Limb (tissue), 2 donors: ENCODE results near the gene SOCS1.

ENCODE experiments used
- DNase-seq, 2 donors: peaks; one replicate each; pipeline ENCODE4 v3.0.0-alpha.2; 2016; ENCODE audit errors: extremely low spot score in 2 of 2

Gene SOCS1

DNA sequence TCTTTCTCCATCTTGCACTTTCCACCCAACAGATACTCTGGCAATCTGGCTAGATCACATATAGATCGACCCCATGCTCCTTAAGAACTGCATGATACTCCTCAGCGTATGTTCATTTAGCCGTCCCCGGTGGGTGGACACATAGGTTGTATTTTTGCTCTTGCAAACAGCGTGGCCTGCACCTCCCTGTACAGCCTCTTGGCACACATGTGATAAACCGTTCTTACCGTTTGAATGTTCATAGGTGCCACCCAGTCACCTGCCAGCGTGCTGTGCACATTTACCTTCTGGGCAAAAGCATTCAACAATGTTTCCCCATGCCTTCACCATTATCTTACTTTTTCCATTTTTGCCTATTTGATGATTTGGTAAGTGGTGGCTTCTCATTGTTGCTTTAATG lies 6.9 kb upstream of the SOCS1 start:
- no peak for DNase-seq

DNA sequence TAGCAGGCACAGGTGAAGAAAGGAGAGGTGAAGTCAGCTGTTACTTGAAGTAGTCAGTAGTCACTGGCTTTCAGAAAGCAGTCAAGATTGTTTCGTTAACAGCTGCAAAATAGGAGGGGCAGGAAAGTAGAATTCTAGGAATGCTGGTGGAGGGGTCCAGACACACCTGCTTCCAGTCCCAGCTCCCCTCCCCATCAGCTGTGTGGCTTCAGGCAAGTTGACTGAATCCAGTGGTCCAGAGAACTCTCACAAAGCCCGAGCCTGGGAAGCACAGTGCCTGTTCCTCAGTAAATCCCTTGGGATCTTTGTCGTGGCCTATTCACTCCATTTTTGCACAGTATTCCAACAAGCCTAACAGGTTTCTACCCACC lies 4.6 kb upstream of the SOCS1 start:
- no peak for DNase-seq

DNA sequence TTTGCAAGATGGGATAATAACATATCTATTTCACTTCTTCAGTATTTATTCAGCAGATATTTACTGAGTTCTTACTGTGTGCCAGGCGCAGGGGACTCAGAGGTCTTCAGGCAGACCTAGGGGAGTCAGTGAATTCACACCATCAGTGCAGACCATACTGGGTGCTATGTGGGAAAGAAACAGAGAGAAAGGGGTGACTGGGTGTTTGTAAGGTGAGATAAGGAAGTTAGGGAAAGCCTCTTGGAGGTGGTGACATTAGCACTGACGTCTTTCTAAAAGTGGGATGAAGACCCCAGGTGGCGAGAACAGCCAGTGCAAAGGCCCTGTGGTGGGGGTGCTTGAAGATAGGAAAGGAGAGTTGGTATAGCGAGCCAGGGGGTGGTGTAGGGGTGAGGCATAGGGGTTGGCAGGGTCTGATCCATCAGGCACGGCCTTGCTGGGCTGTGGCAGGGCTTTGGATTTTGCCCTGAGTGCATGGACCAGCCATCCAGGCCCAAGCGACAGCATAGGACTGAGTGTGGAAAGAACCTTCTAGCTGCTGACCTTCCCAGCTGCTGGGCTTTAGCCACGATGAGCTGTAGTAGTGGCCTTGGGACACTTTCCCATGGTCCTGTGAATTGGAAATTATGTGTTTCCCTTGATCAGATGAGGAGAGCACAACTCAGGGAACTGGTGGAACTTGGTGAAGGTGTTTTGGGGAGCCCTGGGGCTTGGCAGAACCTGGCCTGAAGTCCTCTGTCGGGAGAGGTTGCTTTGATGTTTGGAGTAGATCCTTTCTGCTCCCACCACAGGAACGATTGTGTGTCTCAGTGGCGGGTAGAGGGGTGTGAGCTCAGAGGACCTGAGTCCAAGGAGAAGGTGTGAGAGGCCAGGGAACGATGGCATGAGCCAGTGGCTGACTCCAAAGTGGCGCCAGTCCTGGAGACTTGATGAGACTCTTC lies 3.9 kb upstream of the SOCS1 start:
- DNase-seq = no peak

DNA sequence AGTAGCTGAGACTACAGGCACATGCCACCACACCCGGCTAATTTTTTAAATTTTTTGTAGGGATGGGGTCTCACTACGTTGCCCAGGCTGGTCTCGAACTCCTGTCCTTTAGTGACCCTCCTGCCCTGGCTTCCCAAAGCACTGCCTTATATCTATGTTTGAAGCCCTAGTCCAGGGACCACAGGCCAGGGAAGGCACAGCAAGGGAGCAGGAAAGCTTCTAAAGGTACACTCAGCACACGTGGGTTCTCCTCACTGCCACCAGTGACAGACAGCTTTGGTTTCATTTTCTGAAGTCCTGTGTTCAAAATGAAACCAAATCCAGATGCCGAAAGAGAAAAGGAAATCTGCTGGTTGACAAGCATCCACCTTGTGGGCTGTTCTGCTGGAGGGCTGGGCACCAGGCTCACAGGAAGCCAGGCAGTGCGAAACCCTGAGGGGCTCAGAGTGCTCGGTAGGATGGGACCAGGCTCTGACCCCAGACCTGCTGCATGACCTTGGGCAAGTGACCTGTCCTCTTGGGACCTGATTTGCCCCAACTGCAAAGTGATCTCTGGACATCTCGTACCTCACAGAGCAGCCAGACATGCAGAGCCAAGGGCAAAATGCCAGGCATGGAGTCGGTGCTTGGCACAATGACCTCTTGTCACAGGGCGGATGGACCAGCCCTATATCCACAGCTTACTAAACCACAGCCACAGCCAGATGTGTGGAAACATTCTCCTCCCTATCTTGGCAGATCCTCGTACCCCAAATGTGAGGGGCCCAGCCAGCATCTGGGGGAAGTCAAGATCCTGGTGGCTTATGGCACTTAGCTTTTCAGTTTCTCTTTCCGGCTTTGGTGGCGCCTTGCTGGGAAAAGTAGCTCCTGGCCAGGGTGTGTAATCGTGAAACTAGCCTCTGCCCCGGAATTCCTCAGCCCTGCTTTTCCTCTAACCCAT lies 2.8 kb upstream of the SOCS1 start:
- peak in 1 of 2 donors; percentile 3 for DNase-seq

DNA sequence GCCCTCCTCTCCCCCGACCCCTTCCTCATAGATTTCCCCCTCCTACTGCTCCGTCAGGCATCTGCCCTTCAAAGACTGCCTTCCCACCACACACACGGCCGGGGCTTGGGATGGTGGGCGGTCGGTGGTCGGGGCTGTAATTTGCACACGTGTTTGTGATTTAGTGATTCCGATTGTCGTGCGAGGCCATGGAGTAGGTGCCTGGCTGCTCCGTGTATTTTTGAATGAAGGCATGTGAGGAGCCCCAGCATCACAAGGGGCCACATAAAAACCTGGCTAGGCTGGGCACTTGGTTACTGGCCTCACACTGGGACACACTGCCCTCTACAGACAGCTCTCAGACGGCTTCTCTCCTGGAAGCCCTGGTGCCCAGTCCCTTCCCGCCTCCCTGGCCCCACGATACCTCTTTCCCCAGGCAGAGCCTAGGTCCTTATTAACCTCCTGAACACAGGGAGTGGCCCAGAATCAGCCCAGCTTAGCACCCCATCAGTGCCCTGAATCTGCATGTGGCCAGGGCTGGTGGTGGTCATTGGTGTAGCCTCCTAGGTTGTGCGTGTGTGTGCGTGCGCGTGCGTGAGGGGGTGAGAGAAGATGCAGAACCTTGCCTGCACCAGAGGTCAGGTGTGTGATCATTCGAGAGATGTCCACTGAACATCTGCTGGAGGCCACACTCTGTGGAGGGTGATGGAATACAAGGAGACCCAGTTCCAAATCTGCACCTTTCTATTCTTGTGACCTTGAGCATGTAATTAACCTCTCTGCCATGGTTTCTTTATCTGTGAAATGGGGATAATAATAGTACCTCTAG lies 1.3 kb upstream of the SOCS1 start:
- peak; percentile 80 for DNase-seq

DNA sequence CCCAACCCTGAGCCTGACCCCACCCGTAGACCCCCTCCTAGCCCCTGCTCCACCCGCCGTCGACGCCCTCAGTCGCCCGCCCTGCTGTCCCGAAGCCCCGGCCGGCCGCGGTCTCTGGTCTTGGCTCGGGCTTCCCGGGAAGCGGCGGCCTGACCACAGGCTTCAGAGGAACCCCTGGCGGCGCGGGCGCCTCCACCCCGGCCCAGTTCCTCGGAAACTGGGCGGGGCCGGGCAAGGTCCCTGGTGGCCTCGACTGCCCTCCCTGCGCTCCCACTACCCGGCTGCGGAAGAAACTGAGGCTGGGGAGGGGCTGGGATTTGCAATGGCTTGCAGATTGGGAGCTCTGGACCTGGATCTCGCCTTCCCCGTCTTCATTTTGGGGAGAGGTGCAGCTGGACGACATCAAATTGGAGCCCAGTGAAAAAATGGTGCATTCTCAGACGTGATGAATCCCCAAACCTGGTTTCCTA lies 692 bp upstream of the SOCS1 start:
- DNase-seq = peak in 1 of 2 donors; percentile 72

DNA sequence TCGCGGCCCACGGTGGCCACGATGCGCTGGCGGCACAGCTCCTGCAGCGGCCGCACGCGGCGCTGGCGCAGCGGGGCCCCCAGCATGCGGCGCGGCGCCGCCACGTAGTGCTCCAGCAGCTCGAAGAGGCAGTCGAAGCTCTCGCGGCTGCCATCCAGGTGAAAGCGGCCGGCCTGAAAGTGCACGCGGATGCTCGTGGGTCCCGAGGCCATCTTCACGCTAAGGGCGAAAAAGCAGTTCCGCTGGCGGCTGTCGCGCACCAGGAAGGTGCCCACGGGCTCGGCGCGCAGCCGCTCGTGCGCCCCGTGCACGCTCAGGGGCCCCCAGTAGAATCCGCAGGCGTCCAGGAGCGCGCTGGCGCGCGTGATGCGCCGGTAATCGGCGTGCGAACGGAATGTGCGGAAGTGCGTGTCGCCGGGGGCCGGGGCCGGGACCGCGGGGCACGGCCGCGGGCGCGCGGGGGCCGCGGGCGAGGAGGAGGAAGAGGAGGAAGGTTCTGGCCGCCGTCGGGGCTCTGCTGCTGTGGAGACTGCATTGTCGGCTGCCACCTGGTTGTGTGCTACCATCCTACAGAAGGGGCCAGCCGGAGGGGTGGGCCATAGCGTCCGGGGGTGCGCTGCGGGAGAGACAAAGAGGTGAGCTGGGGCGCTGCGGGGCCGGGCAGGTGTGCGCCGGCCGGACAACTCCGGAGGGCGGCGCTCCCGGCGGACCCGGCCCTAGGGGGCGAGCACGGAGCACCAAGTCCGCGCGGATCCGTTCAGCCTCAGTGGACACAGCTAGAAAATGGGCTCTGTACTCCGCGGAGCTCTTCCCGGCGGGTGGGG lies 879 bp downstream of the SOCS1 start:
- peak; percentile 26 to 72 for DNase-seq

DNA sequence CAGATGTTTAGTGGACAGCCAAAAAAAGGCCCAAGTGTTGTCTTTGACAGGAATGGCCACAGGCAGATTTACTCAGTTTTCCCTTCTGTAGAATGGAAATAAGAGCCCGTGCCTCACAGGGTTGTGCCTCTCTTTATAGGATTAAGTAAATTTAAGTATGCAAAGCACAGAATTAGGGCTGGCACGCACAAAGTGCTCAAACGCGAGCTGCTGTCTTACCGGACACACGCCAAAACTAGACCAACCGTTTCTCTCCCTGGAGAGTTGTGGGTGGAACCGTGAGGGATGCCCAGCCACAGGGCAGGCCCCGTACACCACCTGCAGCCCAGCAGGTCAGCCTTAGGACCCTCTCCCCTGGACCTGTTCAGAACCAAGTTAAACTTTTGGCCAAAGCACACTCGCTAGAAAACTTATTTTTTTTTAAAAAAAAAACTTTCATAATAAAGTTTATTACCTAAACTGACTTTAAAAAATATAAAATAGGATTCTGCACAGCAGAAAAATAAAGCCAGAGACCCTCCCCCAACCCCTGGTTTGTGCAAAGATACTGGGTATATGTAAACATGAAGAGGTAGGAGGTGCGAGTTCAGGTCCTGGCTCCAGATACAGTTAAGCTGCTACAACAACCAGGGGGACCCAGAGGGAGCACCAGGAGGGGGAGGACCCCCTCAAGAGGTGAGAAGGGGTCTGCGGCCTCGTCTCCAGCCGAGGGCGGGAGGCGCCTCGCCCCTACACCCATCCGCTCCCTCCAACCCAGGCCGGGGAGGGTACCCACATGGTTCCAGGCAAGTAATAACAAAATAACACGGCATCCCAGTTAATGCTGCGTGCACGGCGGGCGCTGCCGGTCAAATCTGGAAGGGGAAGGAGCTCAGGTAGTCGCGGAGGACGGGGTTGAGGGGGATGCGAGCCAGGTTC lies 1.8 kb downstream of the SOCS1 start:
- peak in 1 of 2 donors; percentile 51 for DNase-seq

DNA sequence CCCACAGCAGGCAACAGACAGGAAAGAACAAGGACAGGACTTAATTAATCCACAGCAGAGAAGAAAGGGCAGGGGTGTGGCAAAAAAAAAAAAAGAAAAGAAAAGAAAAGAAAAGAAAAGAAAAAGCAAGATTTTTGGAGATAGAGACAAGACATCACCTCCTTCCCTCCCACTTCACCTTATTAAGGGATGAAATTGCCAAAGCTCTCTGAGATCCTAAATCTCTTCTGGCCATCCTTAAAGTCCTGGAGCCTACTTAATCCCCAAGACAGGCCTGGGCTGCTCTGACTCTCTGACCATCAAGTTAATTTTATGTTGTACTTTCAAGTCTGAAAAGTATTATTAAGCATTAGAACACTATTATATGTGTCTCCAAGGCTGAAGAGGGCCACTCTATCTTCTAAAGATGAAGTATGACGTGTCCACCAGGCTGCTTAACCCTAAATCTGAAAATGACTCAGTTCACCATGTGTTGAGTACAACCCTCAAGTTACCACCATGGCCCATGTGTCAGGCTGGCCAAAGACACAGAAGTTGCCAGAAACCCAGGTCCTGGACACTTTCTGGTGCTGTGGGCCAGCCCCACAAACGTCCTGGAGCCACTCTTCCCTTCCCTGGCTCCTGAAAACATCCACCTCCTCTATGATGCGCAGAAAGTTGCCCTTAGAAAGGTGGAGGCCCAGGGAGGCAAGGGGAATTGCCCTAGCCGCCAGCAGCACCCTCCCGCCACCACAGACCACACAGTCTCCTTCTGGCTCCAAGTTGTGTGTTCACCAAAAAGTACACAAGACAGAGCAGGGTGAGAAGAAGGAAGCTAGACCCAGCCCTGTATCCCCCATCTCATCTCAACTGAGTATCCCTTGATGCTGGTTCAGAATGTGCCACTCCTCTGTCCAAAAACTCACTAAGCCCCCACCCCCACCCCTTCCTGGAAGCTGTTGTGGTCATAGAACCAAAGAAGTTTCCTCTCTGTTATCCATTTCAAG lies 2.7 kb downstream of the SOCS1 start:
- DNase-seq = no peak

DNA sequence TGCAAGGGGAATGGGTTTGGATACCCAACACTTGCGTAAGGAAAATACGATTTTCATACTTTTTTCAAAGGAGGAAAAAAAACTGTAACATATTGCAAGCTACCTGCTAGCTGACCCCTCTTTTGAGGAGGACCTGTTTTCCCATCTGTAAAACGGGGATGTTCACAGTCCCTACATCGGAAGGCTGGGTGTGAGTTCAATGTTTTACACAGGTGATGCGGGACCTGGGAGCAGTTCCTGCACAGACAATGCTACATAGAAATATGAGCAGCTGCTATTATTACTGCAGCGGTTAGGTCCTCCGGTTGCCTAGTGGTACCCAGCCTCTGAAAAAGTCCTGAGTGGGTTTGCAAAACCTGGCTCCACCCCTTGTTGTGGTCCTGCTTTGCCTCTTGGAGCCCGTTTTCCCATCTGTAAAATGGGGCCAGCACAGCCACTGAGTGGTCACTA lies 3.5 kb downstream of the SOCS1 start:
- no peak for DNase-seq

DNA sequence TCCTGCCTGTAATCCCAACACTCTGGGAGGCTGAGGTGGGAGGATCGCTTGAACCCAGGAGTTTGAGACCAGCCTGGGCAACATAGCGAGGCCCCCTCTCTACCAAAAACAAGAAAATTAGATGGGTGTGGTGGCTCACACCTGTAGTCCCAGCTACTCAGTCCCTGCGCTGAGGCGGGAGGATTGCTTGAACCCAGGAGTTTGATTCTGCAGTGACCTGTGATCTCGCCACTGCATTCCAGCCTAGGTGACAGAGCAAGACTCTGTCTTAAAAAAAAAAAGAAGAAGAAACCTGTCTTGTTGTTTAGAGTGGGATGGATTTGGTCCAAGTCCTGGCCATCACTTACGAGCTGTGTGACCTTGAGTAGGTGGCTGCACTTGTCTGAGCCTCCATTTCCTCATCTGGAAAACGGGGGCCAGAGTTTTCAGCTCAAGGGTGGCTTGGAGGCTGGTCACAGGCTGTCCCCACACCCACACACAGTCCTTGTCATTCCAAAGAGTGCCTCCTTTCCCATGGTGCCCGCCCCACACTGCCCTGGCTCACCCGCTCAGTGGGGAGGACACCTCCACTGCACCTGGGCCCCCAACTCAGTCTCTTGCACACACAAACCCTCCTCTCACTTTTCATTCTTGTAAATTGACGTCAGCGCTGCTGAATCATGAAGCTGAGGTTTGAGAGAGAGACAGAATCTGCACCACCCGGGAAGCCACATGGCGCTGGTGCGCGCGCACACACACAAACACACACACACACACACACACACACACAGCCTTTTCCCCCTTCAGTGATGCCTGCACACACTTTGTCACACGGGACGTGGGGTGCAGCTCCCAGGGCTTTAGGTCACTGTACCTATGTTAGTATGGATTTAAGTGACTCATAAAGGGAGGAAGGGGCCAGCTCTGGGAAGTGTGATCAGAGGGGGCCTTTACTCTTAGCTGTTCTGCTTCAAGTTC lies 4.2 kb downstream of the SOCS1 start:
- DNase-seq = no peak

DNA sequence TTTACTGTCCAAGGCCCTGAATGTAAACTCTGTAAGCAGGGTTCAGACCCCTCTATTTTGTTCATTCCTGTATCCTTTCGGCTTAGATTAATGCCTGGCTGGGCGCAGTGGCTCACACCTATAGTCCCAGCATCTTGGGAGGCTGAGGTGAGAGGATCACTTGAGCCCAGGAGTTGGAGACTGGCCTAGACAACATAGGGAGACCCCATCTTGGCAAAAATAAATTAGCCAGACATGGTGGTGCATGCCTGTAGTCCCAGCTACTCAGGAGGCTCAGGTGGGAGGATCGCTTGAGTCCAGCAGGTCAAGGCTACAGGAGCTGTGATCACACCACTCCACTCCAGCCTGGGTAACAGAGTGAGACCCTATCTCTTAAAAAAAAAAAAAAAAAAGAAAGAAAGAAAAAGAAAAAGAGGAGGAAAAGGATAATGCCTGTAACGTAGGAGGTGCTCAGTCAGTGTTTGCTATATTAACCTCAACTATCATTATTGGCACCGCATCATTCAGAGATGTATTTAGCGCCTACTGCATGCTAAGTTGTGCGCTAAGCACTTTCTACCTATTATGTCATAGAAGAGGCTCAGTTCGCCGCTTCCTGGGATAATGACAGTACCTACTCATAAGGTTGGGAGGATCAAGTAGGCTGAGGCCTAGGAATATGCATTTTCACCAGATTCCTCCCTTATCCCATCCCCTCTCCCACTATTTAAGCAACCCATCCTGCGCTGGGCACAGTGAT lies 5.0 kb downstream of the SOCS1 start:
- DNase-seq = no peak

DNA sequence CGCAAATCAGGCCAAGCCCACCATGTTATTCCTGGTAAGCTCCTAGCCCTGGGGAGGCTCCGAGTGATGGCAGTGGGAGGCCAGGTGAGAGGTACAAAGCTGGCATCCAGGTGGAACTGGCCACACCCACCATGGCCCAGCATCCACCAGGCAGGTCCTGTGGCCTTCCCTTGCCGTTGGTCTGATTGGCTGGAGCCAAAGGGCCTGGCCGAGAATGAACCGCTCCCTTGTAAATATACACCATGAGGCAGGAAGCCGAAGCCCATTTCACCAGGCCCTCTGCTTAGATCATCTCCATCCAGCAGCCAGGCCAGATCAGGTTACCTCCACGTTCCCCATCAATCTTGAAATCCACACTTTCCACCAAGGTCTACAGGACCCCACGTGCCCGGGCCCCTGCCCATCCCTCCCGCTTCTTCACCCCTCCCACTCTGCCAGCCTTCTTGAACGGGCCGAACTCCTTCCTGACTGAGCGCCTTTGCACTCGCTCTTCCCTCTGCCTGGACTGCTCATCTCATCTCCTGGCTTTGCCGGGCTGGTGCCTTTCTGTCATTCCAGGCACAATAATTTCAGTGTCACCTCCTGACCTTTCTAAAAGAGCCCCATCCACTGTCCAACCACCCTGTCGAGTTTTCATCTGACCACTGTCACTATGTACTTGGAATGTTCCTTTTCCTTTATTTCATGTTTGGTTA lies 5.8 kb downstream of the SOCS1 start:
- DNase-seq = no peak

DNA sequence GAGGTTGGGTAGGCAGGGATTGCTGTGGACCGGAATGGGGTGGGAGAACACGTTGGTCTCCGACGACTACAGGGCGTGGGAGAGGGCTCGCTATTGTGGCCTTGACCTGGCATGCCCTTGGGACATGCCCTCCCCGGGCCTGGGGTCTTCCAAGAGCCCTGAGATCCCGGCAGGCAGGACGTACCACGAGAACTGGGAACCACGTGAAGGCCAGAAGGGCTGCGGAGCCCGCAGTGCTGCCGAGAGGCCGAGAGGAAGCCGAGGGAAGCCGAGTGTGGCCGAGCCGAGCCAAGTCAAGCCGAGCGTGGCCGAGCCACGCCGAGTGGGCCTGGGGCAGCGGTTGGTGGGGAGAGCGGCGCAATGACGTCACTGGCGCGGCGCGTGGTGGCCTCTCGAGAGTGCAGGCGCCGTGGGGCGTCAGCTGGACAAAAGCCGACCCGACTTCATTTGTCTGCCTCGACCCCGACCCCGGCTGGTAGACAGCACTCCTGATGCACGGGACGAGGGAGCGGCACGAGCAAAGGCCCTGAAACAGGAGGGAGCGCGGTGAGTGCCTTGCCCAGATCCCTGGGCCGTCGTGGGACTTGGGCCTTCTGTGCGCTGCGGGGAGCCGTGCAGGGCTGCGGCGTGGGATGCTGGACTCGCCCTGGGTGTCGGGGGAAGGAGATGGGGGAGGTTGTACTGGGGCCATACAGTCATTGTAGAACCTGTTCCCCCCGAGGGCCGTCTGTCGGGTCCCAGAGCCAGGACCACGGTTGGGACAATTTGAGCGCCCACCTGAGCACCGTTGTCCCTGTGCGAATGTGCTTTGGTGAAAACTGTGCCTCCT lies 6.6 kb downstream of the SOCS1 start:
- no peak for DNase-seq

DNA sequence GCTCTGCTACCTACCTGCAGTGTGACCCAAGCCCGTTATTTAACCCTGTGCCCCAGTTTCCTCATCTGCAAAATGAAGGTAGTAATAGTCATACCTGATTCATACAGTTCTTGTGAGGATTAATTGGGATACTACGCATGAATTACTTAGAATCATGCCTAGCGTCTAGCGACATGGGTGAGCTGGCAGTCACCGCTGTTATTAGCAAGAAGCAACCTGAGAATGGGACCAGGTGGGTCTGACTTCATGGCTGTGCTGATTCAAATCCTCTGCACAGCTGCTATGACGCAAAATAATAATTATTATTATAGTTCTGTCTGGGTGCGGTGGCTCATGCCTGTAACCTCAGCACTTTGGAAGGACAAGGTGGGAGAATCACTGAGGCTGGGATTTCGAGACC lies 7.9 kb downstream of the SOCS1 start:
- no peak for DNase-seq
